Measurements from ENCODE around the gene SPOCK3.

GRCh38 chr4:167143018-167143417 is 91.3 kb downstream of the SPOCK3 start:
- TF ChIP-seq EZH2 (IDR thresholded peaks at IDR 0.05) (no peak), POLR2AphosphoS5 (IDR thresholded peaks at IDR 0.05; ENCODE audit: borderline replicate concordance, low read depth, low read length) (no peak)
